HFFc6 (cell line): ENCODE measurements around the gene SMYD5. TPM values are rescaled to one million over a fixed set of nuclear protein-coding genes. Genes with fewer than 3 reads are reported as not detected.

Experiments
- DNase-seq: peaks from one replicate; pipeline ENCODE4 v3.0.0-alpha.2; 2018
- H3K27ac Mint-ChIP-seq: 2 replicates; pipeline ENCODE4 v1.8.0; 2020; ENCODE audit warnings: mild to moderate bottlenecking, mixed read lengths
- H3K27me3 Mint-ChIP-seq: 2 replicates; pipeline ENCODE4 v1.8.0; 2021; ENCODE audit warnings: mild to moderate bottlenecking, moderate library complexity, mixed read lengths; ENCODE audit not compliant: insufficient read depth
- H3K36me3 Mint-ChIP-seq: 2 replicates; pipeline ENCODE4 v1.8.0; 2021; ENCODE audit warnings: low read depth, mixed read lengths
- H3K4me1 Mint-ChIP-seq: 2 replicates; pipeline ENCODE4 v1.8.0; 2020; ENCODE audit warnings: low read depth, mixed read lengths
- H3K4me3 Mint-ChIP-seq: 2 replicates; pipeline ENCODE4 v1.8.0; 2020; ENCODE audit warnings: mild to moderate bottlenecking, moderate library complexity, mixed read lengths
- H3K9me3 Mint-ChIP-seq: 2 replicates; pipeline ENCODE4 v1.8.0; 2020; ENCODE audit warnings: mild to moderate bottlenecking, mixed read lengths
- CTCF ChIP-seq: fragments of 200-600 bp; sonication (generic); IDR thresholded peaks from 2 replicates; pipeline ENCODE4 v1.5.0; 2021; ENCODE audit warnings: antibody characterized with exemption, mild to moderate bottlenecking
- total RNA-seq, 6 experiments: library from RNA; stranded (reverse); fragmentation: NEBNext Ultra II Directional; extraction: Animal tissue kit (Norgen Biotek cat#: 25700); gene quantifications; 2 replicates in 1 of 6; 3 replicates in 5 of 6; pipeline ENCODE4 v1.2.3, GENCODE V29; 2021

SMYD5 gene
- total RNA-seq, 6 experiments from 2014 or later = 19.3 to 27.6 (median 24.4) TPM

- Mint-ChIP-seq H3K4me1 (peaks cover 15% of the 10 kb centered on the region), H3K4me3 (no peak overlapping the region), H3K27me3 (no peaks in the 10 kb centered on the region), H3K27ac (no peak overlapping the region), H3K36me3 (peaks cover 53% of the 10 kb centered on the region), H3K9me3 (no peaks in the 10 kb centered on the region)
- DNase-seq = no peak
- no peak for TF ChIP-seq CTCF
Observed at GRCh38 chr2:73249636-73250035, 35.6 kb downstream of the SMYD5 start.

- TF ChIP-seq CTCF = no peak
- Mint-ChIP-seq H3K4me1 (peaks cover 11% of the 10 kb centered on the region), H3K4me3 (no peak overlapping the region), H3K9me3 (no peaks in the 10 kb centered on the region), H3K36me3 (peaks cover 45% of the 10 kb centered on the region), H3K27me3 (no peaks in the 10 kb centered on the region), H3K27ac (no peak overlapping the region)
- DNase-seq = no peak
Observed at GRCh38 chr2:73250872-73251846, 37.1 kb downstream of the SMYD5 start.

- H3K36me3 Mint-ChIP-seq = peaks cover 33% of the 10 kb centered on the region
- no peak overlapping the region for H3K27ac Mint-ChIP-seq
- no peak overlapping the region for H3K4me3 Mint-ChIP-seq
- DNase-seq = no peak
- no peak for TF ChIP-seq CTCF
- no peaks in the 10 kb centered on the region; the same call in 1 of the 2 replicates for H3K27me3 Mint-ChIP-seq
- no peaks in the 10 kb centered on the region for H3K4me1 Mint-ChIP-seq
- no peaks in the 10 kb centered on the region for H3K9me3 Mint-ChIP-seq
Observed at GRCh38 chr2:73252238-73253027, 38.4 kb downstream of the SMYD5 start.

GRCh38 chr2:73253400-73253799, 39.4 kb downstream of the SMYD5 start:
- TF ChIP-seq CTCF = no peak
- no peaks in the 10 kb centered on the region for H3K9me3 Mint-ChIP-seq
- H3K27me3 Mint-ChIP-seq = no peaks in the 10 kb centered on the region; the same call in 1 of the 2 replicates
- DNase-seq = no peak
- H3K4me3 Mint-ChIP-seq = no peak overlapping the region
- no peaks in the 10 kb centered on the region for H3K4me1 Mint-ChIP-seq
- peaks cover 26% of the 10 kb centered on the region for H3K36me3 Mint-ChIP-seq
- no peak overlapping the region for H3K27ac Mint-ChIP-seq

GRCh38 chr2:73253901-73254300, 39.9 kb downstream of the SMYD5 start:
- Mint-ChIP-seq H3K4me1 (no peaks in the 10 kb centered on the region), H3K36me3 (peaks cover 22% of the 10 kb centered on the region), H3K9me3 (no peaks in the 10 kb centered on the region), H3K27ac (no peak overlapping the region), H3K4me3 (no peak overlapping the region), H3K27me3 (no peaks in the 10 kb centered on the region; the same call in 1 of the 2 replicates)
- no peak for TF ChIP-seq CTCF
- DNase-seq = no peak
